Inflammatory macrophage treated with lipopolysaccharide for 4 hours (primary cell): ENCODE data around the gene BSND.

Experiments used
- DNase-seq: peaks from one replicate; pipeline ENCODE4 v3.0.0-alpha.2; 2020

The BSND gene

DNA sequence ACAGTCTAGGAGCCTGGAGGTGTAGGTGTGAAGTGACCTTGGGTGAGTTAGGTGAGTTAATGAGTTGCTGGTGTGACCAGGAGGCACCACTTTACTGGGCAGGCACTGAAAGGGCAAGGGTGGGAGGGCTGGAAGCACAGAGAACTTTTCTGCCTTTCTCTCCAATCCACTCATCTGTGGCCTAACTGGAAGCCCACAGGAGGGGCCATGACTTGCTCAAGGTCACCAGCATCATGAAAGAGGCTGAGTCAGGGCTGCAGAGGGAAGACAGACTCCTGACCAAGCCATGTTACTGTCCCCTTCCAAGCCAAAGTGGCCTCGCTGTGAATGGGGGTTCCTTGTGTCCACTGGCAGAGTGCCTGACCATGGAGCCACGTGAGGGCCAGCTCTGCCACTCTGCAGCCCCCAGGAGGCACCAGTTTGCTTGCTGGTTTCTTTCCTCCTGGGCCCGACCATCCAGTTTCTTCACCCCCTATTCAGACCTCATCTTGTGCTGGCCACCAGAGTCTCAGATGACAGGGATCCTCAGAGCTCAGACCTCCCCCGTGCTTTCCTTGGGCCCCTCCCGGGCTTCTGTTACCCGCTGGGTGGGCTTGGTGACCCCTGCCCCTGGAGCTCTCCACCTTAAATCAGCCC, 4.3 kb upstream of the BSND start:
- DNase-seq = no peak

DNA sequence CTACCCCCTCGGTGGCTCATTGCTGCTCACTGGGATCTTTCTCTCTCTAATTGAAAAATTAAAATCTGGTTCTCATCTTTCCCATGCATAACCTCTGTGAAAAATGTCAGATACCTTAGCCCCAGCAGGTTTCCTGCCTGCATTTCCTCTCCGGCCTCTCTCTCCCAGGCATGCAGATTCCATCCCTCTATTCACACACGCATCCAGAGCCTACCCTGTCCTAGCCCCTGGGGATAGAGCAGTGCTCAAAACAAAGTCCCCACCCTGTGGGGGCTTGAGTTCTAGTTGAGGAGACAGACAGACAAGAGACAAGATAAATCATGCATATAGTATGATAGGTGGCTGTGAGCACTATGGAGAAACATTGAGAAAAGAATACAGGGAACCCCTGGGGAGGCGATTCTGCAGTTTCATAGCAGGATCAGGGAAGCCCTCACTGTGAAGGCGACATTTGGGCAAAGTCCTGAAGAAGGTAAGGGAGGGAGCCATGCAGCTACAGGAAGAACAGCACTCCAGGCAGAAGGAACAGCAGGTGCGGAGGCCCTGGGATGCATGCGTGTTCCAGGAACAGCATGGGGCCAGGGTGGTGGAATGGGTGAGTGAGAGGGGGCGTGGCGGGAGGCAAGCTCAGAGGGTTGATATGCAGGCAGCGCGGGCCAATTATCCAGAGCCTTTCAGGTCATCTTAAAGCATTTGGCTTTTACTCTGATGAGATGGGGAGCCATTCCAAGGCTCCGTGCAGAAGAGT, 3.5 kb upstream of the BSND start:
- DNase-seq = no peak

DNA sequence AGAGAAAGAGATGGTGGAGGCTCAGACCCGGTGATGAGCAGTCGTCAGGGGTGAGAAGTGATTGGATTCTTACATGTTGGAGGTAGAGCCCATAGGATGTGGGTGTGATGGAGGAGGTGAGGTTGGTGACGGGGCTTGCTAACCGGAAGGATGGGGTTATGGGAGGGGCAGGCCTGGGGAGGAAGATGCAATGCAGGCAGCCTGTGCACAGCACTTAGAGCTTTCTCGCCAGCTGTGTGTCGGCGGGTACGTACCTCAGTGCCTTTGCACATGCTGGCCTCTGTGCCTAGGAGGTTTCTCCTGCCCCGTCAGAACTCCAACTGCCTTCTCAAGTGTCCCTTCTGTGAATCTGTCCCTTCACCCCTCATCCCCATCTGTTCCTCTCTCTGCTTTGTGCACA, 2.9 kb upstream of the BSND start:
- no peak for DNase-seq

- DNase-seq = peak; percentile 70
These were observed 2.3 kb upstream of the BSND start for GRCh38 chr1:54996359-54996868.

GRCh38 chr1:54996869-54997710, 1.6 kb upstream of the BSND start:
- DNase-seq = no peak

GRCh38 chr1:54997711-54997986, 1.1 kb upstream of the BSND start:
- DNase-seq = no peak

GRCh38 chr1:54998100-54998499, 633 bp upstream of the BSND start:
- DNase-seq = no peak

GRCh38 chr1:55000110-55001085, 1.7 kb downstream of the BSND start:
- no peak for DNase-seq

DNA sequence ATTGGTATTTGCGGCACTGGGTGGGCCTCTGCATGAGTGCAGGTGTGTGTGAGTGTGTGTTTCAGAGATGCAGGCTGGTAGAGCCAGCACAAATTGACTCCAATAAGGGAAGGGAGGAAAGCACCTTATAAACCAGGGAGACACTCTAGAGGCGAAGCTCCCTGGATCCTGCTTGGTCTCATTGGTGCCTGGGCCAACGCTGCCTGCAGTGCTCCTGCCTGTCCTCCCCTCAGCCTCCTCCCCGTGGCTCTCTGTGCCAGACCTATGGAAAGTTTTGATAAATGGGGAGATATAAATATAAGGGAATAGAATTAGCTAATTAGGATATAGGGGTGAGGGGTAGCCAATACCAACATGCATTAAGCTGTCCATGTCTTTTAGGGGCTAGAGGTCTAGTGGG, 2.6 kb downstream of the BSND start:
- no peak for DNase-seq

GRCh38 chr1:55002686-55003085, 4.0 kb downstream of the BSND start:
- DNase-seq = no peak

- no peak for DNase-seq
These were observed 6.8 kb downstream of the BSND start for GRCh38 chr1:55005351-55006140.

GRCh38 chr1:55006931-55007330, 8.2 kb downstream of the BSND start:
- no peak for DNase-seq

- no peak for DNase-seq
These were observed 8.9 kb downstream of the BSND start for GRCh38 chr1:55007625-55008024.

- no peak for DNase-seq
These were observed 11.6 kb downstream of the BSND start for GRCh38 chr1:55010194-55010886.

GRCh38 chr1:55010887-55011217, 12.1 kb downstream of the BSND start:
- DNase-seq = no peak

GRCh38 chr1:55012661-55013060, 13.9 kb downstream of the BSND start:
- no peak for DNase-seq

- DNase-seq = no peak
These were observed 16.4 kb downstream of the BSND start for GRCh38 chr1:55015123-55015522.

GRCh38 chr1:55015731-55016620, 17.2 kb downstream of the BSND start:
- no peak for DNase-seq

DNA sequence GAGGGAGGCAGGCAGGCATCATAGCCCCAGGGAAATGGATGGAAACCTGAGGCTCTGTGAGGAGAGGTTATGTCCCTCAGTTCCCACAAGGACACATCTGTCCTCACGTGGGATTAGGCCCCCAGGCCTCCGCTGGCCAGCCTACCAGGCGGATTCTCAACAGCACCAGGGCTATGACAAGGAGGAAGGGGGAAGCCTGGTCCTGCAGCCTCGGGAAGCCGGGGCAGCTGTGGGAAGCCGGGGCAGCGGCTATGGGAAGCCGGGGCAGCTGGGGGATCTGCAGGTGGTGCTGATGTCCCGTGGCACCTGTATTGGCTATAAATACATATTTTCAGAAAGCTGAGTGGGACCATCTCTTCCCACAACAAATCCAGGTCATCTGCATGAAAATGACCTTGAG, 19.7 kb downstream of the BSND start:
- no peak for DNase-seq

DNA sequence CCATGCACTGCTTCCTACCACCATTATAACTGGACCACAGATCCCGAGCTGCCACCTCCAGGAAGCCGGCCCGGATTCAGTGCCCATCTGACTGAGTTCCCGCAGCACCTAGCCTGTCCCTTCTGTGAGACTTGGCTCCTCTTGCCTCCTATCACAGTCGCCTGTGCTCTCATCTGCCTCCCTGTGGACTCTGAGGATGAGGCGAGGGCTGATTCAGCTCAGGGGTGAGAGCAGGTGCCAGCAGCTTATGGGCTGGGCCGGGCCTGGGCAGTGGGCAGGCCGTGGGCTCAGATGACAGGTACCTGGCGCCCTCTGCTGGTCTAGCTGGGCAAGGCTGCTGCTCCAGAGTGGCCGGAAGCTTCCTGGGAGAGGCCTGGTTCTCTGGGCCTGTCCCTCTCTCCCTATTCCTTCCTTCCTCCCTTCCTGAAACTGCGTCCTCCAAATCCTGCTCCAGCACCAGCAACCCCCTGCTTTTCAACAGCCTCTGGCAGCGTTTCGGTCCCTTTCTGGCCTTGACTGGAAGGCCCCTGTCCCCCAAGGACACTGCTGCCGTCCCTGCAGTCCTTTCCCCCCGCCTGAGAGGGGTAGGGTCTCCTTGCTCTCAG, 23.3 kb downstream of the BSND start:
- DNase-seq = peak; percentile 63
